Erythroblast (primary cell): ENCODE results near the gene GRIK2.

ENCODE experiments used
- GATA1 ChIP-seq: IDR thresholded peaks from 2 replicates; pipeline ENCODE4 v1.6.1; 2011; ENCODE audit warnings: low read depth, mild to moderate bottlenecking, control low read depth, low read length, moderate library complexity
- POLR2A ChIP-seq: IDR thresholded peaks from 2 replicates; pipeline ENCODE4 v1.6.1; 2011; ENCODE audit warnings: mild to moderate bottlenecking, low read length

- no peak for TF ChIP-seq POLR2A
- TF ChIP-seq GATA1, result no peak
Measured at GRCh38 chr6:101572627-101573026, 179.1 kb downstream of the GRIK2 start.
